Liver (tissue), 9 donors: Measurements from ENCODE around the gene ZNF687. TPM values are rescaled to one million over a fixed set of nuclear protein-coding genes. Genes with fewer than 3 reads are reported as not detected.

Source experiments
- DNase-seq: peaks from one replicate; pipeline ENCODE4 v3.0.0-alpha.2; 2017; ENCODE audit warnings: low spot score
- H3K27ac ChIP-seq, 2 donors: one replicate each; pipeline ENCODE4 v1.7.0; 2013; ENCODE audit warnings: inconsistent platforms in 2 of 2, low read length in 2 of 2, control low read depth in 1 of 2, low read depth in 1 of 2, mild to moderate bottlenecking in 1 of 2
- H3K27me3 ChIP-seq, 4 donors: one replicate each; pipeline versions ENCODE4 v1.6.1 to v1.7.0; 2013; ENCODE audit warnings: low read length in 3 of 4, inconsistent platforms in 1 of 4, mild to moderate bottlenecking in 1 of 4, moderate library complexity in 1 of 4; ENCODE audit not compliant: control insufficient read depth in 4 of 4, insufficient read depth in 4 of 4
- H3K36me3 ChIP-seq, 4 donors: one replicate each; pipeline versions ENCODE4 v1.6.1 to v1.7.0; 2013; ENCODE audit warnings: low read length in 3 of 4, mild to moderate bottlenecking in 3 of 4, low read depth in 1 of 4, moderate library complexity in 1 of 4; ENCODE audit not compliant: control insufficient read depth in 4 of 4, insufficient read depth in 3 of 4
- H3K4me1 ChIP-seq, 4 donors: one replicate each; pipeline versions ENCODE4 v1.6.1 to v1.7.0; 2013; ENCODE audit warnings: low read length in 3 of 4, mild to moderate bottlenecking in 3 of 4, moderate library complexity in 1 of 4; ENCODE audit not compliant: control insufficient read depth in 4 of 4, insufficient read depth in 4 of 4
- H3K4me3 ChIP-seq, 3 donors: one replicate each; pipeline versions ENCODE4 v1.6.1 to v1.7.0; 2013; ENCODE audit warnings: low read length in 3 of 3, control low read depth in 1 of 3, low read depth in 1 of 3, mild to moderate bottlenecking in 1 of 3
- H3K9ac ChIP-seq, 2 donors: one replicate each; pipeline ENCODE4 v1.7.0; 2013; ENCODE audit warnings: low read length in 2 of 2, mild to moderate bottlenecking in 2 of 2, moderate library complexity in 2 of 2, control low read depth in 1 of 2, low read depth in 1 of 2
- H3K9me3 ChIP-seq, 4 donors: one replicate each; pipeline versions ENCODE4 v1.6.1 to v1.7.0; 2013; ENCODE audit warnings: low read length in 3 of 4; ENCODE audit not compliant: control insufficient read depth in 4 of 4
- ATF3 ChIP-seq: IDR thresholded peaks from 2 replicates; pipeline ENCODE4 v1.6.1; 2016; ENCODE audit warnings: antibody characterized with exemption
- FOXA1 ChIP-seq: IDR thresholded peaks from 2 replicates; pipeline ENCODE4 v1.6.1; 2016; ENCODE audit warnings: antibody characterized with exemption
- FOXA2 ChIP-seq: IDR thresholded peaks from 2 replicates; pipeline ENCODE4 v1.6.1; 2016; ENCODE audit warnings: antibody characterized with exemption
- GABPA ChIP-seq, 2 donors: IDR thresholded peaks in 1 of 2; conservative IDR thresholded peaks in 1 of 2; 2 replicates each; pipeline ENCODE4 v1.6.1; 2016; ENCODE audit warnings: antibody characterized with exemption in 2 of 2, mild to moderate bottlenecking in 1 of 2, moderate library complexity in 1 of 2
- HNF4A ChIP-seq, 2 donors: conservative IDR thresholded peaks; 2 replicates each; pipeline ENCODE4 v1.6.1; 2016; ENCODE audit warnings: antibody characterized with exemption in 2 of 2, mild to moderate bottlenecking in 2 of 2
- HNF4G ChIP-seq: IDR thresholded peaks from 2 replicates; pipeline ENCODE4 v1.6.1; 2016; ENCODE audit warnings: antibody characterized with exemption
- JUND ChIP-seq, 2 donors: IDR thresholded peaks; 2 replicates each; pipeline ENCODE4 v1.6.1; 2016; ENCODE audit warnings: antibody characterized with exemption in 2 of 2
- MAX ChIP-seq: IDR thresholded peaks from 2 replicates; pipeline ENCODE4 v1.6.1; 2016; ENCODE audit warnings: antibody characterized with exemption
- RAD21 ChIP-seq, 2 donors: IDR thresholded peaks; 2 replicates each; pipeline ENCODE4 v1.6.1; 2016; ENCODE audit warnings: antibody characterized with exemption in 2 of 2, mild to moderate bottlenecking in 2 of 2
- REST ChIP-seq: IDR thresholded peaks from 2 replicates; pipeline ENCODE4 v1.6.1; 2016; ENCODE audit warnings: antibody characterized with exemption, mild to moderate bottlenecking
- RXRA ChIP-seq, 2 donors: IDR thresholded peaks; 2 replicates each; pipeline ENCODE4 v1.6.1; 2017 to 2018; ENCODE audit warnings: antibody characterized with exemption in 2 of 2, mild to moderate bottlenecking in 1 of 2
- SP1 ChIP-seq: IDR thresholded peaks from 2 replicates; pipeline ENCODE4 v1.6.1; 2018; ENCODE audit warnings: antibody characterized with exemption, mild to moderate bottlenecking
- YY1 ChIP-seq: IDR thresholded peaks from 2 replicates; pipeline ENCODE4 v1.6.1; 2016; ENCODE audit warnings: antibody characterized with exemption, mild to moderate bottlenecking
- WGBS: extraction: QIAGEN DNeasy Blood & Tissue Kit; methylation state at CpG from one replicate; pipeline ENCODE4 v1.1.7; 2013; 5-methylcytosine and 5-hydroxymethylcytosine counted together
- polyA plus RNA-seq, 2 donors: library from polyadenylated mRNA; stranded (reverse) in 1 of 2; unstranded in 1 of 2; fragments of 200-250 nt in 1 of 2; fragments of >200 nt in 1 of 2; fragmentation: Nextera tagmentation in 1 of 2; extraction: Ambion mirVana in 1 of 2; gene quantifications; one replicate each; pipeline versions ENCODE4 v1.2.1 to v1.2.3, GENCODE V29; 2013 to 2015
- total RNA-seq, 2 donors: library from RNA; depleted of rRNA; stranded (reverse); fragments of >200 nt; gene quantifications; one replicate each; pipeline ENCODE4 v1.2.3, GENCODE V29; 2014
- TF ChIP-seq, protein P1 (sequence below): IDR thresholded peaks from 2 replicates; pipeline ENCODE4 v1.6.1; 2016; ENCODE audit warnings: antibody characterized with exemption
- TF ChIP-seq, protein P2 (sequence below): fragments of 150-350 bp; IDR thresholded peaks from 2 replicates; pipeline ENCODE4 v1.5.1; 2017; ENCODE audit warnings: improper control_type of control experiment, low read depth, low read length; ENCODE audit not compliant: missing input control
- donor health status: healthy.
- donor health status: healthy.
- donor health status: healthy.
- donor health status: healthy.
- donor health status: healthy.

The ZNF687 gene
- total and polyA plus RNA-seq, 4 donors, result 2.7 to 9.7 (median 7.9) TPM

DNA sequence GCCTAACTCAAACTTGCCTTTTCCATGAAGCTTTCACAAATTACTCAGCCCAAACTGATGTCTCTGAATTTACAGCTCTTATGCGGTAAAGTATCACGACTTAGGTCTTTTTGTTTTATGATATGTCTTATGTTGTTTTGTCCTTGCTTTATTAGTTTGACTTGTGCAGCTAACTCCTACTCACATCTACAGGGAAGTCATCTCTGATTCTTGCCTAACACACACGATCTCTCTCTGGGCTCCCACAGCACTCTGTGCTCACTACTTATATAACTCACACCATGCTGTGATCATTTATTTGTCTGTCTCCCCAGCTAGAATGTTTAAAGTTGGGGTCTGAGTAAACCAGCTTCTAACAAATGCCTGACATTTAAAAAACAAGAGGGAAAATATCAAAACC, 54.5 kb downstream of the ZNF687 start:
- Histone ChIP-seq H3K9ac (no peak overlapping the region), H3K36me3 (no peaks in the 10 kb centered on the region), H3K9me3 (no peaks in the 10 kb centered on the region), H3K4me3 (no peak overlapping the region), H3K27ac (no peak overlapping the region), H3K27me3 (no peaks in the 10 kb centered on the region), H3K4me1 (peaks cover 0 to 3% (median 0%) of the 10 kb centered on the region in 4 donors)
- 93% methylated on average over 3 of the region's 3 CpGs for WGBS
- DNase-seq, result no peak
- no peak for TF ChIP-seq RXRA (IDR thresholded peaks at IDR 0.05)
- TF ChIP-seq JUND (IDR thresholded peaks at IDR 0.05), result no peak
- TF ChIP-seq GABPA (IDR thresholded peaks at IDR 0.05 in 1 of 2, conservative IDR thresholded peaks at IDR 0.05 in 1 of 2), result no peak
- no peak for TF ChIP-seq RAD21 (IDR thresholded peaks at IDR 0.05)
- no peak for TF ChIP-seq HNF4G
- no peak for TF ChIP-seq FOXA1
- TF ChIP-seq HNF4A (conservative IDR thresholded peaks at IDR 0.05), result no peak
- TF ChIP-seq ATF3, result no peak
- TF ChIP-seq, protein P1, sequence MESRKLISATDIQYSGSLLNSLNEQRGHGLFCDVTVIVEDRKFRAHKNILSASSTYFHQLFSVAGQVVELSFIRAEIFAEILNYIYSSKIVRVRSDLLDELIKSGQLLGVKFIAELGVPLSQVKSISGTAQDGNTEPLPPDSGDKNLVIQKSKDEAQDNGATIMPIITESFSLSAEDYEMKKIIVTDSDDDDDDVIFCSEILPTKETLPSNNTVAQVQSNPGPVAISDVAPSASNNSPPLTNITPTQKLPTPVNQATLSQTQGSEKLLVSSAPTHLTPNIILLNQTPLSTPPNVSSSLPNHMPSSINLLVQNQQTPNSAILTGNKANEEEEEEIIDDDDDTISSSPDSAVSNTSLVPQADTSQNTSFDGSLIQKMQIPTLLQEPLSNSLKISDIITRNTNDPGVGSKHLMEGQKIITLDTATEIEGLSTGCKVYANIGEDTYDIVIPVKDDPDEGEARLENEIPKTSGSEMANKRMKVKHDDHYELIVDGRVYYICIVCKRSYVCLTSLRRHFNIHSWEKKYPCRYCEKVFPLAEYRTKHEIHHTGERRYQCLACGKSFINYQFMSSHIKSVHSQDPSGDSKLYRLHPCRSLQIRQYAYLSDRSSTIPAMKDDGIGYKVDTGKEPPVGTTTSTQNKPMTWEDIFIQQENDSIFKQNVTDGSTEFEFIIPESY, result no peak
- TF ChIP-seq YY1, result no peak
- no peak for TF ChIP-seq REST
- no peak for TF ChIP-seq FOXA2
- no peak for TF ChIP-seq MAX
- no peak for TF ChIP-seq SP1
- TF ChIP-seq, protein P2, sequence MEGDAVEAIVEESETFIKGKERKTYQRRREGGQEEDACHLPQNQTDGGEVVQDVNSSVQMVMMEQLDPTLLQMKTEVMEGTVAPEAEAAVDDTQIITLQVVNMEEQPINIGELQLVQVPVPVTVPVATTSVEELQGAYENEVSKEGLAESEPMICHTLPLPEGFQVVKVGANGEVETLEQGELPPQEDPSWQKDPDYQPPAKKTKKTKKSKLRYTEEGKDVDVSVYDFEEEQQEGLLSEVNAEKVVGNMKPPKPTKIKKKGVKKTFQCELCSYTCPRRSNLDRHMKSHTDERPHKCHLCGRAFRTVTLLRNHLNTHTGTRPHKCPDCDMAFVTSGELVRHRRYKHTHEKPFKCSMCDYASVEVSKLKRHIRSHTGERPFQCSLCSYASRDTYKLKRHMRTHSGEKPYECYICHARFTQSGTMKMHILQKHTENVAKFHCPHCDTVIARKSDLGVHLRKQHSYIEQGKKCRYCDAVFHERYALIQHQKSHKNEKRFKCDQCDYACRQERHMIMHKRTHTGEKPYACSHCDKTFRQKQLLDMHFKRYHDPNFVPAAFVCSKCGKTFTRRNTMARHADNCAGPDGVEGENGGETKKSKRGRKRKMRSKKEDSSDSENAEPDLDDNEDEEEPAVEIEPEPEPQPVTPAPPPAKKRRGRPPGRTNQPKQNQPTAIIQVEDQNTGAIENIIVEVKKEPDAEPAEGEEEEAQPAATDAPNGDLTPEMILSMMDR, result no peak
